Activated CD4-positive, alpha-beta T cell treated with anti-CD3 and anti-CD28 coated beads for 4 hours (primary cell): Measurements from ENCODE around the gene PLCE1.

Experiments
- DNase-seq, 2 donors: peaks; one replicate each; pipeline ENCODE4 v3.0.0-alpha.2; 2020

The PLCE1 gene

GRCh38 chr10:94025806-94026205 is 32.1 kb downstream of the PLCE1 start:
- DNase-seq = no peak

- DNase-seq = no peak
These were observed 33.5 kb downstream of the PLCE1 start for GRCh38 chr10:94027197-94027596.

GRCh38 chr10:94029955-94030354 is 36.2 kb downstream of the PLCE1 start:
- no peak for DNase-seq

GRCh38 chr10:94035982-94036765 is 42.4 kb downstream of the PLCE1 start:
- no peak for DNase-seq

GRCh38 chr10:94036766-94037033 is 43.0 kb downstream of the PLCE1 start:
- no peak for DNase-seq

GRCh38 chr10:94037286-94037685 is 43.6 kb downstream of the PLCE1 start:
- no peak for DNase-seq

- no peak for DNase-seq
These were observed 44.3 kb downstream of the PLCE1 start for GRCh38 chr10:94038024-94038423.

- no peak for DNase-seq
These were observed 47.5 kb downstream of the PLCE1 start for GRCh38 chr10:94041206-94041605.

- no peak for DNase-seq
These were observed 48.5 kb downstream of the PLCE1 start for GRCh38 chr10:94042001-94042833.

- DNase-seq = no peak
These were observed 49.1 kb downstream of the PLCE1 start for GRCh38 chr10:94042834-94043175.
